GM13976 (cell line): ENCODE data around the gene STX16.

ENCODE experiments used
- DNase-seq: peaks from one replicate; pipeline ENCODE4 v3.0.0; 2012; ENCODE audit warnings: low spot score
- CTCF ChIP-seq: IDR thresholded peaks from 2 replicates; pipeline ENCODE4 v1.5.1; 2012; ENCODE audit warnings: borderline replicate concordance, mild to moderate bottlenecking; ENCODE audit not compliant: insufficient read depth; ENCODE audit errors: extremely low read depth, missing control alignments, control extremely low read depth
- in situ Hi-C: fragments of 300-500 bp; cut with MboI; formaldehyde crosslinking; loops from one replicate; pipeline ENCODE4 v1.12.0; 2022; ENCODE audit warnings: low sequenced_read_pairs, mixed read lengths, inconsistent platforms; ENCODE audit not compliant: unreplicated experiment

The STX16 gene

DNA sequence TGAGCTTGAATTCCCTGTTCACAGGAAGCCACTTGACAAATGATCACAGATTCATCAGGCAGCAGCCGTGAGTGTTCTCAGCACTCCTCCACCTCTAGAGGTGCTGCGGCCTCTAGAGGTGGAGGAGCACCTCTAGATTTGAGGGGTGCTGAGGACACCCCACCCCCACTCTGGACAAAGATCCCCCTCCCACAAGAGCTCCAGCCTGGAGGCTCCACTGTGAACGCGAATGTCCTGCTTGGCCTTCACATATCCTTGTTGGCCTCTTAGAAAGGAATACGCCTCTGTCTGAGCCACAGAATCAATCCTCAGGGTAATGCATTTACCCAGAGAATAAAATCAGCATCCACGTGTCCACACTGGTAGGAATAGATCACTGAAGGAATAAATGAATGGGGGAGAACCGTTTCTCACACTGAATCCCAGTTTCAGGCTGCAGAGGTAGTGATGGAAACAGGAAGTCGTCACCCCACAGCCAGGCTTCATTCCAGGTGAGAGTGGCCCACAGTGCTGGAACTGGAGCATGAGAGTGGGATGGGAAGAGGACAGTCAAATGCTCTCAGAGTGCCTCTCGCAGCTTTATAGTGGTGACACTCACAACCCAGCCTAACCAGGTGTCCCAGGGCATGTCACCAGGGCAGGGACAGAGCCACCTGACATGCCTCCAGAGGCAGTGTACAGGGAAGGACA is 58.1 kb downstream of the STX16 start:
- no peak for DNase-seq
- TF ChIP-seq CTCF: no peak

GRCh38 chr20:58709703-58710039 is 58.6 kb downstream of the STX16 start:
- DNase-seq: no peak
- TF ChIP-seq CTCF: no peak
- in situ Hi-C loops: no loop called here

More for the DNA sequence above, 58.1 kb downstream of the STX16 start:
- in situ Hi-C loops: no loop called here

- no peak for DNase-seq
- no peak for TF ChIP-seq CTCF
- in situ Hi-C loops: no loop called here
Observed at GRCh38 chr20:58710481-58711265, 59.6 kb downstream of the STX16 start.

DNA sequence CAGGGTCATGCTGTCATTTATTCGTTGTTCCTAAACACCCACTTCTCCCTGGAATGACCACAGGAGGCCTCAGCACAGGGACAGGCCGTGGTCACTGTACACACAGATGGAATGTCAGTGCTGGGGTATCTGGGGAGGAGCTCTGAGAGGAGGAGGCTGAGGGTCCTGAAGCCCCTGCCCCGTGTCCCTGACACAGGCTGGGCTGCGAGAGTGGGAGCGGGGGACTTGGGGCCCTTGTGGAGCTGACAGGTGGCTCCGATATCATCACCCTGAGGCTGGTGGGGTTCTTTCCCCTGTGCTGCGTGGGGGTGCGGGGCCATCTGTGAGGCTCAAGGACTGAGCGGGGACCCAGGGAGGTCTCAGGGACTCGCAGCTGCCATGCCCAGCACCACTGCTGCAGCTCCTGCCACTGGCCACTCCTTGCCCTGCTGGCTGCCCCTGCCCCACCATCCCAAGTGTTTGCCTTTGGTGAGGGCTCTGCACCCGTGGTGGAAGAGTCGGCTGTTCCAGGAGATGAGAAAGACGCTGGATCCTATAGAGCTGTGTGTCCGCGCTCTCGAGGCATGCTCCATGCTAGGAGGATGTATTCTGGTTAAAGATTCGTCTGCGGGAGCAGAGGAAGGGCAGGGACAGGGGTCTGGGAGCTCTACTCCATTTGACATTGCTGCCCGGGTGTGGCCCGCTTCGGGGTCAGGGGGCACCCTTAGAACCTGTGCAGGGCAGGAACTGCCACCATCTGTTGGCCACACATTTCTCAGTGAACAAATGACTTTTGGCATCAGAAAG is 60.4 kb downstream of the STX16 start:
- TF ChIP-seq CTCF: no peak
- in situ Hi-C loops: no loop called here

DNA sequence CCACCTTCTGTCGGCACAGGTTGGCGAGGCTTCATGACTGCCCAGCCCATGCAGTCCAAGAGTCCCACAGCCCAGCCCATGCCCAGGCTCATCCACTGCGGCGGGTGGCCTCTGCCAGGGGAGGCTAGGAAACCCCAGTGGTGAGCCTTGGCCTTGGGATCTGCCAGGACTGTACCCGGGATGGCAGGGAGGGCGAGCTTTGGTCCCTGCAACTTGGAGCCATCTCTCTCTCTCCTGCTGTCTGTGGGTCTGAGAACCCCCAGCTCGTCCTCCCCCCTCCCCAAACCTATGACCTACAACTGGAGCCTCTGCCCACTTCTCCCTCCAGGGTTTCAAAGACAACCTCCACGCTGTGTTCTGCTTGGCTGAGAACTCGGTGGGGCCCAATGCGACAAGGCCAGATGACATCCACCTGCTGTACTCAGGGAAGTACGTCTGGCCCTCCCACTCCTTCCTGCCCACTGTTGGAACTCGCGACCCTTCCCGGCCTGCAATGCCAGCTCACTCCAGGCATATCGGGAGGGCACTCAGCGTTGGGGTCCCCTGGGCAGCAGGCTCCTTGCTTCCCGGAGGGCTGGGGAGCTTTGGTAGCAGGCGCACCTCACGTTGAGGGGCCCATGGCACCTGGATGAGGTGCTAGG is 61.2 kb downstream of the STX16 start:
- TF ChIP-seq CTCF: no peak
- in situ Hi-C loops: no loop called here
- peak; percentile 23 for DNase-seq

More for the DNA sequence above, 60.4 kb downstream of the STX16 start:
- no peak for DNase-seq
